GM18858 (cell line): Measurements from ENCODE around the gene DDX27.

Experiments used
- ATAC-seq: cut with Tn5 transposase; IDR thresholded peaks from one replicate; pipeline ENCODE4 v1.9.1; 2021; ENCODE audit not compliant: unreplicated experiment

Gene DDX27

GRCh38 chr20:49287555-49288249 lies 68.5 kb downstream of the DDX27 start:
- no peak for ATAC-seq

GRCh38 chr20:49288250-49288751 lies 69.1 kb downstream of the DDX27 start:
- no peak for ATAC-seq

- ATAC-seq, result no peak
These were observed 69.8 kb downstream of the DDX27 start for GRCh38 chr20:49288784-49289696.

- no peak for ATAC-seq
These were observed 71.5 kb downstream of the DDX27 start for GRCh38 chr20:49290608-49291191.

- ATAC-seq, result no peak
These were observed 72.0 kb downstream of the DDX27 start for GRCh38 chr20:49291200-49291599.

GRCh38 chr20:49292010-49292409 lies 72.8 kb downstream of the DDX27 start:
- no peak for ATAC-seq

- no peak for ATAC-seq
These were observed 73.9 kb downstream of the DDX27 start for GRCh38 chr20:49293122-49293521.
